ENCODE data around the gene MTCL1.

The MTCL1 gene

DNA sequence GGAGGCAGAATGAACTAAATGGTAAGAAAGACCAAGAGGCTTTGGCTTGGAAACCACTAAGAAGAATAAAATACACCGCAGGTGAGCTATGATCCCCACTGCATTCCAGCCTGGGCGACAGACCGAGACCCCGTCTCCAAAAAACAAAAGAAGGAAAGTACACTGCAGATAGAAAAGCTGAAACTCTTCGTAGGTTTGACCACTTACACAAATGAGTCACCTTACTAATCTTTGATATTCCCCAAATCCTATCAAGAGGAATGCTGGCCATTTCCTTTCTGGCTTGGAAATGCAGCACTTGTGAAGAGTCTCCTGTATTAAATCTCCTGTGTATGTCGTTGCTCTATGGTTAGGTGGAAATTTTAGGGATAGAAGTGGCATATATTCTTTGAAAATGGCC lies 108.8 kb downstream of the MTCL1 start:
- TF ChIP-seq CTCF (IDR thresholded peaks at IDR 0.05) = no peak
- no peaks in the 10 kb centered on the region for H3K27me3 ChIP-seq (ENCODE audit: control insufficient read depth, insufficient read depth, low read length)

GRCh38 chr18:8816220-8816619 lies 110.9 kb downstream of the MTCL1 start:
- Histone ChIP-seq H3K36me3 (ENCODE audit: control insufficient read depth, insufficient read depth, low read length) (no peaks in the 10 kb centered on the region), H3K4me2 (ENCODE audit: low read length) (no peak overlapping the region), H2AFZ (no peak overlapping the region), H3K79me2 (no peaks in the 10 kb centered on the region), H3K4me1 (no peaks in the 10 kb centered on the region), H3K4me3 (ENCODE audit: low read depth, low read length) (no peak overlapping the region), H3K9me3 (ENCODE audit: control insufficient read depth, low read length) (no peaks in the 10 kb centered on the region), H3K27ac (no peak overlapping the region), H3K27me3 (ENCODE audit: control insufficient read depth, insufficient read depth, low read length) (no peaks in the 10 kb centered on the region), H3K9ac (no peak overlapping the region)
- TF ChIP-seq CTCF (IDR thresholded peaks at IDR 0.05) = no peak

More for the DNA sequence above, 108.8 kb downstream of the MTCL1 start:
- no peaks in the 10 kb centered on the region for H3K9me3 ChIP-seq (ENCODE audit: control insufficient read depth, low read length)
- H3K4me1 ChIP-seq = no peaks in the 10 kb centered on the region
- H3K27ac ChIP-seq = no peak overlapping the region
- no peak overlapping the region for H3K4me2 ChIP-seq (ENCODE audit: low read length)
- H3K4me3 ChIP-seq (ENCODE audit: low read depth, low read length) = no peak overlapping the region
- H3K36me3 ChIP-seq (ENCODE audit: control insufficient read depth, insufficient read depth, low read length) = no peaks in the 10 kb centered on the region
- H3K9ac ChIP-seq = no peak overlapping the region
- H3K79me2 ChIP-seq = no peaks in the 10 kb centered on the region
- no peak overlapping the region for H2AFZ ChIP-seq

DNA sequence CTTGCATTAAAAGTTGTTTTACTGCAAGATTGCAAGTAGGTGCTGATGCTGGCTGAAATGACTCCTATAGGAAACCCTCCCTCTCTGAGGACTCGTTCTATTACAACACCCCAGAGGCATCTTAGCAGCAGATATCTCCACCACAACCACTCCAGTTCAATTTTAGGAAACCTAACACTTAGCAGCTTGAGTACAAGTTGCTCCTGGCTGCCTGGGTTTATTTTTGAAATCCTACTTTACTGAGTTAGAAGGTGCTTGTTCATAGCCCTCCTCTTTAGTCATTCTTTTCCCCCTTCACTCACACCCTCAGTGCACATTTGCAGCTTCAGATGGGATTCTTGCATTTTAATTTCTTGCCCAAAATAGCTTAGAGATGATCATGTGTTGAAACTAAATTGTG lies 111.5 kb downstream of the MTCL1 start:
- Histone ChIP-seq H3K27ac (no peak overlapping the region), H3K36me3 (ENCODE audit: control insufficient read depth, insufficient read depth, low read length) (no peaks in the 10 kb centered on the region)
- TF ChIP-seq CTCF (IDR thresholded peaks at IDR 0.05) = no peak

DNA sequence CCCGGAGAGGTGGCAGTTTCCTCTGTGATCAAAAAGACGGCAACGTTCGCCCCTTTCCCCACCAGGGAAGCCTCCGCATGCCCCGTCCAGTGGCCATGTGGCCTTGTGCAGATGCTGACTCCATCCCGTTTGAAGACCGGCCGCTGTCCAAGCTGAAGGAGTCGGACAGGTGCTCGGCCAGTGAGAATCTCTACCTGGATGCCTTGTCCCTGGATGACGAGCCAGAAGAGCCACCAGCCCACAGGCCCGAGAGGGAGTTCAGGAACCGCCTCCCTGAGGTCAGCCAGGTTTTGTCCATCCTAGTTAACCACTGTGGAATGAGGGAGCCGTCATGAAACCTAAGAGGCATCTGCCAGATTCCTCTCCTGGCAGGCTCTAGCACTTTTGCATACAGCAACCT lies 113.6 kb downstream of the MTCL1 start:
- TF ChIP-seq CTCF (IDR thresholded peaks at IDR 0.05) = no peak
- Histone ChIP-seq H3K79me2 (no peaks in the 10 kb centered on the region), H3K4me2 (ENCODE audit: low read length) (no peak overlapping the region), H3K36me3 (ENCODE audit: control insufficient read depth, insufficient read depth, low read length) (no peaks in the 10 kb centered on the region), H3K4me3 (ENCODE audit: low read depth, low read length) (no peak overlapping the region), H3K9ac (no peak overlapping the region), H2AFZ (no peak overlapping the region), H3K27me3 (ENCODE audit: control insufficient read depth, insufficient read depth, low read length) (no peaks in the 10 kb centered on the region), H3K4me1 (no peaks in the 10 kb centered on the region), H3K9me3 (ENCODE audit: control insufficient read depth, low read length) (no peaks in the 10 kb centered on the region), H3K27ac (no peak overlapping the region)

More for the DNA sequence above, 111.5 kb downstream of the MTCL1 start:
- no peaks in the 10 kb centered on the region for H3K27me3 ChIP-seq (ENCODE audit: control insufficient read depth, insufficient read depth, low read length)
- H3K4me2 ChIP-seq (ENCODE audit: low read length) = no peak overlapping the region
- H3K79me2 ChIP-seq = no peaks in the 10 kb centered on the region
- H3K9me3 ChIP-seq (ENCODE audit: control insufficient read depth, low read length) = no peaks in the 10 kb centered on the region
- H3K4me1 ChIP-seq = no peaks in the 10 kb centered on the region
- H3K4me3 ChIP-seq (ENCODE audit: low read depth, low read length) = no peak overlapping the region
- H2AFZ ChIP-seq = no peak overlapping the region
- H3K9ac ChIP-seq = no peak overlapping the region

GRCh38 chr18:8820396-8821082 lies 115.2 kb downstream of the MTCL1 start:
- no peak for TF ChIP-seq CTCF (IDR thresholded peaks at IDR 0.05)
- Histone ChIP-seq H3K4me1 (no peaks in the 10 kb centered on the region), H3K9ac (no peak overlapping the region), H3K79me2 (no peaks in the 10 kb centered on the region), H3K4me2 (ENCODE audit: low read length) (no peak overlapping the region), H3K9me3 (ENCODE audit: control insufficient read depth, low read length) (no peaks in the 10 kb centered on the region), H3K4me3 (ENCODE audit: low read depth, low read length) (no peak overlapping the region), H3K36me3 (ENCODE audit: control insufficient read depth, insufficient read depth, low read length) (no peaks in the 10 kb centered on the region), H3K27ac (no peak overlapping the region), H3K27me3 (ENCODE audit: control insufficient read depth, insufficient read depth, low read length) (no peaks in the 10 kb centered on the region), H2AFZ (no peak overlapping the region)
